ENCODE results near the gene CDHR4.

GRCh38 chr3:49793486-49794085 lies 6.1 kb downstream of the CDHR4 start:
- TF ChIP-seq CTCF (IDR thresholded peaks at IDR 0.05) (no peak), POLR2A (IDR thresholded peaks at IDR 0.05) (no peak)

Measured in right lobe of liver (tissue), 4 donors.